Inflammatory macrophage treated with lipopolysaccharide for 4 hours (primary cell): ENCODE measurements around the gene ZNF213.
A peak's percentile ranks its signal among the peaks of the same experiment; 100 is the strongest.

Experiments used
- DNase-seq: peaks from one replicate; pipeline ENCODE4 v3.0.0-alpha.2; 2020

Gene ZNF213

DNA sequence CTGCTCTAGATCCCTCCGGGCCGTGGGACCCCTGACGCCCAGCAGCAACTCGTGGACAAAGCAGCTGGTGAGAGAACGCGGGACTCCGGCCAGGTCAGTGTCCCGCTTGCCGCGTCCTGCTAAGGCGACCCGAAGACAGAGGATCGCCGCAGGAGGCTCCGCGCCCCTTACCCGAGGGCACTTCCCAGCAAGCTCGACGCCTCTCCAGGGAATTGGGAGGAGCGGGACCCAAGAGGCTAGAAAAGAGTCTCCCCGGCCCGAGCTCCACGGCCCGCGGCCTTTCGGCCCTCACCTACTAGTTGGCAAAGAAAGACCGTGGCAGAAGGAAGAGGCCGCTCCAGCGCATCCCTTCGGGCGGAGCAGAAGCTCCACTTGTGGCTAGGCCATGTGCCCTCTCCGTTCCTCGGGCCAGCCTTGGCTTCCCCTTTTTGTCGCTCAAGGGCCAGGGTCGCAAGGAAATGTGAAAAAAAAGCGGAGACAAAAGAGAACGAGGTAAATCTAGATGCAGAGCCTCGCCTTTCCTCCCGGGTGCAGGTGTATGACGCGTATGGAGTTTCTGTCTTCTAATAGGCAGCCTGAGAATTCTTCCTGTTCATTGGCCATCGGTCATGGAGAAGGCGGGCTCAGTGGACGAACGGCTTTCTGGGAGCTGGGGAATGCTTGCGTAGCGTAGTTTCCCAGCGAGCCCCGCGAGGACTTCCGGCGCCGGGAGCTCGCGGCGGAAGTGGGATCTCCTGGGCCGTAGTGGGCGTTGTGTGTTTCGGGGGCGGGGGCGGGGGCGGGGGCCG lies at the start of gene ZNF213:
TSS of gene ZNF213 (plus strand) at position 692 of the 788 bp plus-strand sequence. CDS start 2,252 bp downstream, outside the sequence.
- peak; percentile 98 for DNase-seq

GRCh38 chr16:3085868-3086595 lies 48.8 kb upstream of the ZNF213 start:
- peak; percentile 41 for DNase-seq

DNA sequence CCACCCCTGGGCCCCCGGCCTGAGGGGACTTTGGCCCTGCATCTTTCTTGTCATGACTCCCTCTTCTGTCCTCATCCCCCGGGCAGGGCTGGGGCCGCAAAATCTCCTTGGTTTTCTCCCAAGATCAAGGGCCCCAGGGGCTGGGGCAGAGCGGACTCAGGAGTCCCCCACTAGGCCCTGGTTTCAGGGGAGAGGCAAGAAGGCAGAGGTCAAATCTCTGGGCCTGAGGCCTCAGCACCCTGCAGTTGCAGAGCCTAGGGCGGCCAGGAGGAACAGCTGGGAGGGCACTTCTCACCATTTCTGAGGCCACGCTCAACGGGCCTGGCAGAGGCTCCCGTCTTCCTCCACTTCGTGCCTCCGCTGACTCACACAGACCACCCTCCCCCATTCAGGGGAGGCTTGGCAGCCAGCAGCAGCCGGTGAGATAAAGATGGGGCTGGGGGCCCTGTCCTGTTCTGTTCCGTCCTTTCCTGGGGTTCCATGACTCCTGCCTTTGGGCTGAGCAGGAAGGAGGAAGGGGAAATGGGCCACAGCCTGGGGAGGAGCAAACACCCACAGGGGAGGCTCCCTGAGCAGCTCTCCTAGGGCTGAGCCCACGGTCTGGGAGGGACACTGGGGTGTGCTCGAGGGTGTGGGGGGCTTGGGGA lies 48.1 kb upstream of the ZNF213 start:
- DNase-seq: peak; percentile 52

DNA sequence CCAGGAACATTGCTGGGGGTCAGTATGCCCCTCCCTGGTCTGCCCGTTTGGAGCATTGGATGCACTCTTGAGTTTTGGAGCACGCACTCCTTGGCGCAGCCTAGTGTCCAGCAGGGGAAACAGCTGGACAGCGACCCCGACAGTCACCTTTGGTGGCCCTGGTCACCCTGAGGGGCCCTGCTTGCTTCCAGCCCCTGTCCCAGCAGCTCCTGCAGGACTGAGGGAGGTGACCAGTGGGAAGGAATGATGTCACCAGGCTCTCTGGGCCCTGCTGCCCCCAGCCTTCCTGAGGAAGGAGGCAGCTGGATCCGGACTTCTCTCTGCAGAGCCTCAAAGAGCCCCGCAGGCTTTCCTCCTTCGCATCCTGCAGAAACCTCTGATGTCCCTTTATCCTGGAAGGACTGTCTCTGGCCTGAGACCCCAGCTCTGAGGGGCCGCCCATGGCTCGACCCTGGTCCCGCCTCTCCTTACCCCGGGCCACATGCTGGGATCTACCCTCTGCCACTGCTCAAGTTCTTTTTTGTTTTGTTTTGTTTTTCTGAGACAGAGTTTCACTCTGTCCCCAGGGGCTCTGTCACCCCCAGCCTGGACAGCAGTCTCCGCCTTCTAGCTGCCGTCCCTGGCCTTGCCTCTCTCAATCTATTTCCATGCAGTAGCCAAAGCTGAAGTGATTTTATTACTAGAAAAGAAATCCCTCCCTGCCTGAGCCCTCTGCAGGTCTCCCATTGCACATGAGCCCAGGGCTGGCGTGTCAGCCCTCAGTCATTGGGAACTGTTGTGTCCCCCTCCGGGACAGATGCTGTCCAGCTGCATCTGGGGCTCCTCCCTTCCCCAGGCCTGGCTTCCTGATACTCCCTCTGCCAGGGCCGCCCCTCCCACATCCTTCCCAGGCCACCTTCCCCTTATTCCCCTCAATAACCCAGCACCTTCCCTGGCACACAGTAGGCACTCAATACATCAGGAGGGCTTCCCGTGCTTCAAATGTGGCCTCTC lies 47.3 kb upstream of the ZNF213 start:
- DNase-seq: no peak

GRCh38 chr16:3088450-3088849 lies 46.4 kb upstream of the ZNF213 start:
- no peak for DNase-seq

- DNase-seq: no peak
These were observed 45.7 kb upstream of the ZNF213 start for GRCh38 chr16:3088925-3089716.

- DNase-seq: no peak
These were observed 44.9 kb upstream of the ZNF213 start for GRCh38 chr16:3089717-3090592.

GRCh38 chr16:3091551-3091950 lies 43.3 kb upstream of the ZNF213 start:
- DNase-seq: no peak

DNA sequence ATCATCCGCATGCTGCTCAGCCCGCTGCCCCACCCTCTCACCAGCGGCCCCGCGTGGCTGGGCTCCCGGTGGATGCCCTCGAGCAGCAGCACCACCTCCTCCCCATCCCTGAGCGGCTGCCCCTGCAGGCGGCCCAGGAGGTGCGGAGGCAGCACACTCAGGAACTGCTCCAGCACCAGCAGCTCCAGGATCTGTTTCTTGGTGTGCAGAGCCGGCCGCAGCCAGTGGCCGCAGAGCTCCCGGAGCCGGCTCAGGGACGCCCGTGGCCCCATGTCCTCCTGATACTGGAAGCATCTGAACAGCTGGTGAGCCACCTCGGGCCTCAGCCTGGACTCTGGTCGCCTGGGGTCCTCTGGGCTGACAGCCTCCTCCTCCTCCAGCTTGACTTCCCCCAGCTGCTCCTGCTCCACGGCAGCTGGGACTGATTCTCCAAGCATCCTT lies 42.3 kb upstream of the ZNF213 start:
- DNase-seq: no peak

DNA sequence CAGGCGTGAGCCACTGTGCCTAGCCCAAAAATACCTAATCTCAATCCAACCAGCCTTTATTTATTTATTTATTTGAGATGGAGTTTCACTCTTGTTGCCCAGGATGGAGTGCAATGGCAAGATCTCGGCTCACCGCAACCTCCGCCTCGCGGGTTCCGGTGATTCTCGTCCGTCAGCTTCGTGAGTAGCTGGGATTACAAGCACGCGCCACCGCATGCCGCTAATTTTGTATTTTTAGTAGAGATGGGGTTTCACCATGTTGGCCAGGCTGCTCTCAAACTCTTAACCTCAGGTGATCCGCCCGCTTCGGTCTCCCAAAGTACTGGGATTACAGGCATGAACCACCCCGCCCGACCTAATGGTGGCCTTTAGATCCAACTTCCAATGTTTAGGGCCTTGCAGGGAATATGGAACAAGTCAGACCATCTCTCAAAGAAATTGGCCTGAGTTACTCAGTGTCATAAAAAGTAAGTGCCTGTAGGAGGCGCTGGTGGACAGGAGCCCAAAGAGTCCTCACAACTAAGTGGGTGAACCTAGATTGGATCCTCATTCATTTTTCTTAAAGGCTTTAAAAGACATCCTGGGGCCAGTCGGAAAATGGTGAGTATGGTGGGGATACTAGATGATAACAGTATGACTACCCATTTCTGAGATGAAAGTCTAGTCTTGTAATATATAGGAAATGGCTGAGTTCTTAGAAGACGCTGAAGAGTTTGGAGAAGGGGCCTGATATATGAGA lies 40.4 kb upstream of the ZNF213 start:
- peak; percentile 64 for DNase-seq

DNA sequence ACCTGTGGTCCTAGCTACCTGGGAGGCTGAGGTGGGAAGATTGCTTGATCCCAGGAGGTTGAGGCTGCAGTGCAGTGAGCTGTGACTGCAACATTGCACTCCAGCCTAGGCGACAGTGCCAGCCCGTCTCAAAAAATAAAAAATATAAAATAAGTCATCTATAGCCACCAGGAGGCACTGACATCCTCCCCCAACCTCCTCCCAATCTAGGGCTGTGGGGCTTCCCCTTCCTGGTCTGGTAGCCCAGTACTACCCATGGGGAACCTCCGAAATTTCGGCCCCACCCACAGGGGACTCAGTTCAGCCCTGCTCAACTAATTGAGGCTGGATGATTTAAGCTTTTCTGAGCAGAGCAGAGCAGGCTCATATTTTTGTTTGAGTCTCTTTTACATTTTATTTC lies 39.0 kb upstream of the ZNF213 start:
- peak; percentile 89 for DNase-seq

GRCh38 chr16:3096362-3096761 lies 38.5 kb upstream of the ZNF213 start:
- peak; percentile 33 for DNase-seq

GRCh38 chr16:3097266-3097665 lies 37.6 kb upstream of the ZNF213 start:
- no peak for DNase-seq

DNA sequence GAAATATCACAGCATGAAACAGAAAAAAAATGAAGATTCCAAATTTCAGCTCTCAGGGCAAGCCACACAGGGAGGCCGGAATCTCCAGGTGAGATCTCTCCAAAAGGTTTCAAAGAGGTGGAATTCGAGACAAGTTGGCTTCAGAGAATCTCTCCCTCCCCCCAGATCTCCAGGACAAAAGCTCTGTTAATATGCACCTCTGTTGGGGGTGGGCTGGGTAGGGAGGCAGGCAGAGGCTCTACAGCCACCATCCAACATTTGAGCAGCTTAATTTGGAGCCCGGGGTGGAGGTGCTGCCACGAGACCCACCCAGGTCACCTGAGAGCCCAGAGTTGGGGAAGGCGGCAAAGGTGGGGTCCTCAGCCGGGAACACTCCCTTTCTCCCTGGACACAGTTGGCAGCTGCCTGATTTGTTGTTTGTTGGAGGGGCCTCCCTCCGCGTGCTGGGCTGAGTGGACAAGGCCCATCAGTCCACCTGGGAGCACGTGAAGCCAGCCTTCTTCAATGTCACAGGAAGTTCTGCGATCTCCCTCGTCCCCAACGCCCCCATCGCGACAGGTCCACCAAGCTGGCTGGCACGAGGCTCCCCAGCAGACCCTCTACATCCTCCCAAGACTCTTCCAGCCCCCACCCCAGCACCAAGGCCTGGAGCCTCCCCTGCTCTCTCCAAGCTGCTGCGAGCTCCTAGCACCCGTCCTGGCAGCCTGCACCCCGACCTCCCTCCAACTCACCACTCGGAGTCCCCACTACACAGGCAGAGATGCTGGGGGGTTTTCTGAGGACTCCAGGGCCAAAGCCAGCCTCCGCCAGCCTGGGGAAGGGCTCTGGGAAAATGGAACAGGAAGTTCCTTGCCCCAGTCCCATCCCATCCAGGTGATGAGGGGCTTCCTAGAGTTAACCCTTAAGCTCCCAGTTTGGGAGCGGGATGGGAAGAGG lies 36.1 kb upstream of the ZNF213 start, which contains the start of gene ZSCAN10:
TSS of gene ZSCAN10 (minus strand) at position 836 of the 936 bp plus-strand sequence. CDS start 6,357 bp downstream, outside the sequence.
- DNase-seq: no peak

DNA sequence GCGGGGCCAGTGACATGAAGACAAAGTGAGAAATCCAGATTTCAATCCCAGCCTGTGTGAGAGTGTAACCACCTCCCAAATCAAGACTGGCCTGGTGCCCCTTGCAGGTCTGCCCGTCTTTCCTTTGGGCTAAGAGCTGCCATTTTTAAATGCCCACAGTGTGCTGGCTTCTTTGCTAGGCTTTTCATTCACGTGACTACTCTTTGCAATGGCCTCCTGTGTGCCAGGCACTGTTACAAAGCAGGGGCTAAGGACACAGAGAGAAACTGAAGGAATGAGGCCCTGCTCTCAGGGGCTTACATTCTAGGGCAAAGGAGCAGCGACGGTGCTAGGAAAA lies 35.5 kb upstream of the ZNF213 start:
- DNase-seq: no peak

- DNase-seq: peak; percentile 96
These were observed 34.9 kb upstream of the ZNF213 start for GRCh38 chr16:3099732-3100499.

DNA sequence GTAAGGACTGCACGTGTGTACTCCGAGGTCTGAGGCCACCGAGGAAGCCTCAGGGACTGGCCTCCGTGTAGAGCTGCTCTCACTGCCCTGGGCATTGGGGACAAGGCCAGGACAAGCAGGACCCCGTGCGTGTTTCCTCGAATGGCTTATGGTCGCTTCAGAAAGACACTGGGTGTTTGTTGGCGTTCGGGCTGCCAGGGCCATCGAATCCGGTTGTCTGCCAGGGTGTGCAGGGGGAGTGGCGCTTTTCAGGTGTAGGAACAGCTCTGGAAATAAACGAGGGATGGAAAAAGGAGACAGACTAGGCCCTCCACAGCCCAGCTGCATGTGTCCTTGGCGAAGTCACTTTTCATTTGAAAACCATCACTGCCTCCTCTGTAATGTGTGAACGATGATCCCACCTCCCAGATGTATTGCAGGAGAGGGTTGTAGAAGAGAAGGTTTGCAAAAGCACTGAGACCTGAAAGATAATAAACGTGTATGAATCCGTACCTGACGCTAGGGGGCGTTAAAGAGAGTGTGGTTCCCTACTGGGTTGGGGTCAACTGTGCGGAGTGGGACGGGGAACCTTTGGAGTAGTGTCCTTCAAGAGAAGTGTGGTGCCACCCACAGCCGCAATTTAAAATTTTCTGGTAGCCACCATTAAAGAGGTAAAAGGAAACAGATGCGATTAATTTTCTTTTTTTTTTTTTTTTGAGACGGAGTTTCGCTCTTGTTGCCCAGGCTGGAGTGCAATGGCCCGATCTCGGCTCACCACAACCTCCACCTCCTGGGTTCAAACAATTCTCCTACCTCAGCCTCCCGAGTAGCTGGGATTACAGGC lies 33.6 kb upstream of the ZNF213 start:
- peak; percentile 53 for DNase-seq
